Neural progenitor cell (in vitro differentiated cells): Measurements from ENCODE around the gene FES. TPM values are rescaled to one million over a fixed set of nuclear protein-coding genes. Genes with fewer than 3 reads are reported as not detected.
A peak's percentile ranks its signal among the peaks of the same experiment; 100 is the strongest.

Experiments
- DNase-seq: peaks from one replicate; pipeline ENCODE4 v3.0.0-alpha.2; 2016; ENCODE audit warnings: low spot score
- H2AFZ ChIP-seq: fragments of 200-600 bp; sonication (generic); replicated peaks from 2 replicates; pipeline ENCODE4 v1.6.1; 2016; ENCODE audit warnings: antibody characterized with exemption
- H3F3A ChIP-seq: fragments of 200-600 bp; sonication (generic); 2 replicates; pipeline ENCODE4 v1.6.1; 2016; ENCODE audit warnings: antibody characterized with exemption, low read depth
- H3K27ac ChIP-seq: fragments of 200-600 bp; sonication (generic); 2 replicates; pipeline ENCODE4 v1.5.1; 2016; ENCODE audit warnings: mild to moderate bottlenecking
- H3K27me3 ChIP-seq: fragments of 200-600 bp; sonication (generic); 2 replicates; pipeline ENCODE4 v1.6.1; 2016; ENCODE audit warnings: mild to moderate bottlenecking, moderate library complexity
- H3K36me3 ChIP-seq: fragments of 200-600 bp; sonication (generic); 2 replicates; pipeline ENCODE4 v1.5.1; 2016
- H3K4me1 ChIP-seq: fragments of 200-600 bp; sonication (generic); 2 replicates; pipeline ENCODE4 v1.6.1; 2016; ENCODE audit warnings: mixed run types
- H3K4me2 ChIP-seq: fragments of 200-600 bp; sonication (generic); 2 replicates; pipeline ENCODE4 v1.6.1; 2016
- H3K4me3 ChIP-seq: fragments of 200-600 bp; sonication (generic); 2 replicates; pipeline ENCODE4 v1.5.1; 2016
- H3K79me2 ChIP-seq: fragments of 200-600 bp; sonication (generic); 2 replicates; pipeline ENCODE4 v1.6.1; 2016; ENCODE audit warnings: low read depth
- H3K9ac ChIP-seq: fragments of 200-600 bp; sonication (generic); 2 replicates; pipeline ENCODE4 v1.6.1; 2016
- H3K9me3 ChIP-seq: fragments of 200-600 bp; sonication (generic); 2 replicates; pipeline ENCODE4 v1.5.1; 2016; ENCODE audit warnings: low read depth
- H4K20me1 ChIP-seq: fragments of 200-600 bp; sonication (generic); 2 replicates; pipeline ENCODE4 v1.6.1; 2016; ENCODE audit warnings: low read depth
- H3K27ac Mint-ChIP-seq: 3 replicates; pipeline ENCODE4 v1.8.0; 2021; ENCODE audit warnings: mixed read lengths
- H3K27me3 Mint-ChIP-seq: 2 replicates; pipeline ENCODE4 v1.8.0; 2022; ENCODE audit warnings: low read depth, mild to moderate bottlenecking, inconsistent platforms, moderate library complexity, mixed read lengths; ENCODE audit not compliant: insufficient read depth
- H3K36me3 Mint-ChIP-seq: 3 replicates; pipeline ENCODE4 v1.8.0; 2021; ENCODE audit warnings: mixed read lengths
- H3K4me1 Mint-ChIP-seq: 3 replicates; pipeline ENCODE4 v1.8.0; 2021; ENCODE audit warnings: mixed read lengths
- H3K4me3 Mint-ChIP-seq: 3 replicates; pipeline ENCODE4 v1.8.0; 2021; ENCODE audit warnings: mild to moderate bottlenecking, moderate library complexity, mixed read lengths
- H3K9me3 Mint-ChIP-seq: 3 replicates; pipeline ENCODE4 v1.8.0; 2020; ENCODE audit warnings: mixed read lengths
- CTCF ChIP-seq: fragments of 200-600 bp; sonication (generic); IDR thresholded peaks from 2 replicates; pipeline ENCODE4 v1.5.1; 2017; ENCODE audit warnings: antibody characterized with exemption, mild to moderate bottlenecking
- EZH2 ChIP-seq: fragments of 200-600 bp; sonication (generic); IDR thresholded peaks from 2 replicates; pipeline ENCODE4 v1.6.1; 2017; ENCODE audit warnings: antibody characterized with exemption, mild to moderate bottlenecking, moderate library complexity
- EZH2phosphoT487 ChIP-seq: fragments of 200-600 bp; sonication (generic); IDR thresholded peaks from 2 replicates; pipeline ENCODE4 v1.6.1; 2017; ENCODE audit warnings: antibody characterized with exemption
- total RNA-seq: library from RNA; depleted of rRNA; stranded (reverse); fragments of >200 nt; gene quantifications from 2 replicates; pipeline ENCODE4 v1.2.3, GENCODE V29; 2015; ENCODE audit warnings: low replicate concordance

Gene FES
- total RNA-seq, 1 donor from 2014 or later: 11.7 TPM

- Histone ChIP-seq H4K20me1 (no peaks in the 10 kb centered on the region), H3K4me1 (no peaks in the 10 kb centered on the region), H3F3A (no peaks in the 10 kb centered on the region), H3K4me2 (no peak overlapping the region), H3K9ac (no peak overlapping the region), H3K9me3 (no peaks in the 10 kb centered on the region), H2AFZ (no peak overlapping the region), H3K27me3 (no peaks in the 10 kb centered on the region), H3K4me3 (no peak overlapping the region), H3K79me2 (no peaks in the 10 kb centered on the region), H3K27ac (no peak overlapping the region), H3K36me3 (no peaks in the 10 kb centered on the region)
- Mint-ChIP-seq H3K4me1 (no peaks in the 10 kb centered on the region), H3K27me3 (peaks cover 2% of the 10 kb centered on the region), H3K4me3 (no peak overlapping the region), H3K27ac (no peak overlapping the region), H3K9me3 (no peaks in the 10 kb centered on the region), H3K36me3 (peaks cover 26% of the 10 kb centered on the region)
- TF ChIP-seq EZH2 (no peak), CTCF (no peak), EZH2phosphoT487 (no peak)
- DNase-seq: no peak
Observed at GRCh38 chr15:90915808-90916440, 31.6 kb downstream of the FES start.

GRCh38 chr15:90916461-90916860, 32.2 kb downstream of the FES start:
- peaks cover 2% of the 10 kb centered on the region for H3K27me3 Mint-ChIP-seq
- Histone ChIP-seq H2AFZ (no peak overlapping the region), H3K9ac (no peak overlapping the region), H3K4me2 (no peak overlapping the region), H4K20me1 (no peaks in the 10 kb centered on the region), H3K4me3 (no peak overlapping the region), H3K27ac (no peak overlapping the region), H3K79me2 (no peaks in the 10 kb centered on the region), H3K27me3 (no peaks in the 10 kb centered on the region), H3K4me1 (no peaks in the 10 kb centered on the region), H3F3A (no peaks in the 10 kb centered on the region), H3K9me3 (no peaks in the 10 kb centered on the region), H3K36me3 (no peaks in the 10 kb centered on the region)
- H3K4me3 Mint-ChIP-seq: no peak overlapping the region
- no peak overlapping the region for H3K27ac Mint-ChIP-seq
- H3K9me3 Mint-ChIP-seq: no peaks in the 10 kb centered on the region
- TF ChIP-seq EZH2phosphoT487: no peak
- no peak for TF ChIP-seq CTCF
- TF ChIP-seq EZH2: no peak
- peaks cover 29% of the 10 kb centered on the region for H3K36me3 Mint-ChIP-seq
- DNase-seq: no peak
- H3K4me1 Mint-ChIP-seq: no peaks in the 10 kb centered on the region

DNA sequence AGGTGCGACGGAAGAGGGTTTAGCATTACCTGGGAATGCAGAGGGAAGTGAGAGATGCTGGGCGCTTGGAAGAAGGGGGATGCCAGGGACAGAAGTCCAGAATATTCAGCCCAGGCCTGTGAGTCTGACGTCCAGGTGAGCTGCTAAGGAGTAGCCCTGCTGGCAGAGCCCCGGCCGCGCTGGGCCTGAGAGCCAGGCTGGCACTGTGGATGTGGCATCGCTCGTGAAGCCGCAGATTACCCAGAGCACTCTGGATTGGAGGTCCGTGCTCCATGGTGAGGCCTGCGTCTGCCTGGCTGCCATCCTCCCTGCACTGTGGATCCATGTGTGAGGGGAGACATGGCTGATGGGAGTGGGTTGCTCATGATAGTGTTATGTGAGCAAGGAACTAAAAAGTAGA, 33.3 kb downstream of the FES start:
- H3K4me3 Mint-ChIP-seq: peak overlapping the region; percentile 66
- Histone ChIP-seq H3K4me2 (no peak overlapping the region), H3F3A (no peaks in the 10 kb centered on the region), H3K27ac (no peak overlapping the region), H4K20me1 (no peaks in the 10 kb centered on the region), H3K9ac (no peak overlapping the region), H3K27me3 (no peaks in the 10 kb centered on the region), H3K9me3 (no peaks in the 10 kb centered on the region), H3K4me3 (no peak overlapping the region), H2AFZ (no peak overlapping the region), H3K36me3 (no peaks in the 10 kb centered on the region), H3K4me1 (no peaks in the 10 kb centered on the region), H3K79me2 (no peaks in the 10 kb centered on the region)
- peak overlapping the region; percentile 35 for H3K27ac Mint-ChIP-seq
- peaks cover 2% of the 10 kb centered on the region for H3K27me3 Mint-ChIP-seq
- no peak for DNase-seq
- H3K9me3 Mint-ChIP-seq: no peaks in the 10 kb centered on the region
- no peak for TF ChIP-seq EZH2phosphoT487
- no peak for TF ChIP-seq EZH2
- TF ChIP-seq CTCF: no peak
- no peaks in the 10 kb centered on the region for H3K4me1 Mint-ChIP-seq
- H3K36me3 Mint-ChIP-seq: peaks cover 27% of the 10 kb centered on the region
